Measurements from ENCODE around the gene JAK3.

The JAK3 gene

DNA sequence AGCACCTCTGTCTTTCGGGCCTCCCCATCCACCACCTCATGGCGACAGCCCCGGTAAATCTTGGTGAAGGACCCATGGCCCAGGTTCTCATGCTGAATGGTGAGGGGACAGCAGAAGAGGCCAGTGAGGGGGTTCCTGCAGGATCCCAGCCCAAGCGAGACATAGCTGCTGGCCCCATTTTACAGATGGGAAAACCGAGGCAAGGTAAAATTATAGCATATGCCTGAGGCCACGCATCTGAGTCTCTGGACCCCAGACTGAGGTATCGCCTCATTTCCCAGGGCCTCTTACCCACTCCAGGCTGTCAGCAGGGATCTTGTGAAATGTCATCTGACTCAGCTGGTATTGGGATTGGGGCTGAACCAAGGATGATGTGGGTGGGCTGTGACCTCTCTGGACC is 9.8 kb downstream of the JAK3 start:
- DNase-seq, result no peak

DNA sequence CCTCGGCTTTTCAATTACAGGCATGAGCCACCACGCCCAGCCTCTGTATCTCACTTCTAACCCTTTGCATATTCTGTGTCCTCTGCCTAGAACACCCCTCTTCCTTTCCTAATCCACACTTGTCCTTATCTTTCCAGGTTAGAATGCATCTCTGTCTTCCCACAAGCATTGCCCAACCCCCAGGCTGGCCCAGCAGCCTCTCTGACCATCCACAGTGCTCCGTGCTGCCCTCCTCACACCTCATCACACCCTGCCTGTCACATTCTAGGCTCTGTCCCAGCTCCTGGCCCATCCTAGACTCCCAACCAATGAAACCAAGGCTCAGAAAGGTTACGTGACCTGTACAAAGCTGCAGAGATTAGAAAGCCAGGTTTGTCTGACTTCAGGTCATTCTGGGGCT is 11.3 kb downstream of the JAK3 start:
- DNase-seq, result no peak

GRCh38 chr19:17835182-17836006 is 12.4 kb downstream of the JAK3 start:
- DNase-seq, result no peak

DNA sequence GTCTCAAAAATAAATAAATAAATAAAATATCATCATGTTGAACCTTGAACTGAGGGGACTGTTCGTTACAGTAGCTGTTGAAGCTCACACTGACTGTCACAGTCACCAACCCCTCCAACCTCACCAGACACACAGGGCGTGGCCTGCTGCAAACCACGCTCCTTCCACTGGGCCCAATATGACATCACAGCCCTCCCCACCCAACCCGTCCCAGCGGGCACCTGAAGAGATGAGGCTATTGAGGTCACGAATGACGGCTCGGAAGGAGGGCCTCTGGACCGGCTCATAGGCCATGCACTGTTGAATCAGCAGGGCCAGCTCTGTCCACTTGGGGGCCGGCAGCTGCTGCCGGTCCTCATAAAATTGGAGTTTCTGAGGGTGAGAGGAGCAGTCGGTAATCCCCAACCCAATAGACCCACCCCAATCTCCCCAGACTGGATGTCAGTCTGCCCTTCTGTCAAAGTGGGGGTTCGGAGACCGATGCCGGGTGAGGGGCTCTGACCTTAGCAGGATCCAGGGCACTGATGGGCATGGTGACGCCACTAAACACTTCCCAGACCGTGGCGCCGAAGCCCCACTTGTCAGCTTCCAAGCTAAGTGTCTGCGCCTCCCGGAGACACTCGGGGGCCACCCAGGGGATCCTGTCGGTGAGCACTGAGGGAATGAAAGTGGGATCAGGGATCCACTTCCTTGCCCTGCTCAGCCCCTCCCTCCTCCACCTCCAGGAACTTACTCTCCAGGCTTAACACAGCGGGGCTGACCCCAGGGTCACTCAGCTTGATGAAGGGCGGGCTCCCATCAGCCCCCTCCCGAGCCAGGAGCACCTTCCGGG is 13.2 kb downstream of the JAK3 start:
- no peak for DNase-seq

DNA sequence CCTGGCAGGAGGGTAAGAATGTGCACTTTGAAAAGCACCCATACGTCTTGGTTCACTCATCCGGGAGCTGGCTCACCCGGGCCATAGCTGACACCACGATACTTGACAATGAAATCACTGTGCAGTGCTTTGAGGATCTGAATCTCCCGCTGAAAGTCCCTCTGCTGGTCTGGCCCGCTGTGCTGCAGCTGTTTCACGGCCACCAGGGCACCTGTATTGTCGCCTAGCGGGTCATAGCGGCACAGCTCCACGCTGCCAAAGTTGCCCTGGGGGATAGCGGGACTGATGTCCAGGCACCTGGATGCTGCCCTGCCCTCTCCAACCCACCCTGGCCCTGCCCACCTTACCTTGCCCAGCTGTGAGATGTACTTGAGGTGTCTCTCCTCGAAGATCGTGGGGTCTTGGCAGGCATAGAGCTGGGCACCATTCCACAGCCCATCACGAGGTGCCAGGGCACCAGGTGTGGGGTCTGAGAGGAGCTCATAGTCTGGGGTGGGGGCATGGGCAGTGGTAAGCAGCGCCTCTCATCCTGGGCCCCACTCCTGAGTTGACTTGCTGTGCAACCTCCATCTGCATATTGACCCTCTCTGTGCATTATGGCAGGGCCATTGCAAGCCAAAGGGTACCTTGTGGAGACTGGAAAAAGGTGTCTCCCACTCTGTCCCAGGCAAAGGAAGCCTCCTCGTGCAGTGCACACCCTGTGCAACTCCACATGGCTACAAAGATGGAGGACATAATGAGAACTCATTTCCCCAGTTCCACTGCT is 15.2 kb downstream of the JAK3 start:
- DNase-seq, result no peak

DNA sequence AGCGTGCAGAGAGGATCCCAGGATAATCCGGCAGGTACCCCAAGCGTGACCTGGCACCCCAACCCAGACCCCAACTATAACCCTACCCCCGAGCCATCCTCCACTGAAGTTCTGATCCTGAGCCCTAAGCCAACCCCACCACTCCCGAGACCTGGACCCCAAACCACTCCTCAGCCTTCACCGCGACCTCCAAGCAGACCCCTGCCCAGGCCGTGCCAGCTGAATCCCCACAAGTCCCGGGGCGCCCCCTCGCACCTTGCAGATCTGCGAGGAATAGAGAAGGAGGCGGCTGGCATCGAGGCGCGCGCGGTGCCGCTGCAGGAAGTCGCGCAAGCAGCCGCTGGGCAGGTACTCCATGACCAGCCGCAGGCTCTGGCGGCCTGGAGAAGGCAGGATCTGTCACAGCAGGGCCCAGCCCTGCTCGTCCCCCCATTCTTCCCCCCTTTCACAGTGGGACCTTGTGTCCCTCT is 16.3 kb downstream of the JAK3 start:
- no peak for DNase-seq

DNA sequence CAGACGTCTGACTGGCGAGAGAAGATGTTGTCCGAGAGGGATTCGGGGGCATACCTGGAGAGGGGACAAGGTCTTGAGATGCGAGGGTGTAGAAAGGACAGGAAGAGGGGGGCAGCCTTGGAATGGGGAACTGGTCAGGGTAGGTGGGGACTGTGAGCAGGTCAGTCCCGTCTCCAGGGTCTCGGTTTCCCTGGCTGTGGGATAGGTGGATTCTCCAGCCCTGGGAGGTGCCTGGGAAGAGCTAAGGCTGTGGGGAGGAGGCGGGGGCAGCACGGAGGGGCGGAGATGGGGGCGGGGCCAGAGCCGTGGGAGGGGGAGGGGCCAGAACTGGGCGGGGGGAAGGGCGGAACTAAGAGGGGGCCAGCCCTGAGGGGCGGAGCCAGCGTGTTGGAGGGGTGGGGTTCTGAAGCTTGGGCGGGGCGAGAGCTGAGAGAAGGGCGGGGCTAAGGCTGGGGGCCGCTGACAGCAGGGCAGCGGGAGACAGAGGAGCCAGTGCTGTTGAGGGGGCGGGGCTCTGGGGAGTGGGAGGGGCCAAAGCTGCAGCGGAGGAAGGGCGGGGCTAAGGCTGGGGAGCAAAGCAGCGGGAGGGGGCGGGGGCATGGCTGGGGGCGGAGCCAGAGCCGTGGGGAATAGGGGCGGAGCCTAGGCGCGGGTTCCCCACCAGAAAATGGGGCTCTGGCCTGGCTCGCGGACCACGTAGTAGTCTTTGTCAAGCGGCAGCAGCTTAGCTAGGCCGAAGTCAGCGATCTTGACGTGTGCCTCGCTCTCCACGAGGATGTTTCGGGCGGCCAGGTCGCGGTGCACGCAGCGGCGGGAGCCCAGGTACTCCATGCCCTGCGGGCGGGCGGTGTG is 17.0 kb downstream of the JAK3 start:
- DNase-seq, result peak; percentile 85

GRCh38 chr19:17829855-17830566 is 17.8 kb downstream of the JAK3 start:
- DNase-seq, result peak; percentile 60

GRCh38 chr19:17826508-17827056 is 21.2 kb downstream of the JAK3 start:
- DNase-seq, result no peak

- no peak for DNase-seq
Measured at GRCh38 chr19:17824339-17824738, 23.4 kb downstream of the JAK3 start.

DNA sequence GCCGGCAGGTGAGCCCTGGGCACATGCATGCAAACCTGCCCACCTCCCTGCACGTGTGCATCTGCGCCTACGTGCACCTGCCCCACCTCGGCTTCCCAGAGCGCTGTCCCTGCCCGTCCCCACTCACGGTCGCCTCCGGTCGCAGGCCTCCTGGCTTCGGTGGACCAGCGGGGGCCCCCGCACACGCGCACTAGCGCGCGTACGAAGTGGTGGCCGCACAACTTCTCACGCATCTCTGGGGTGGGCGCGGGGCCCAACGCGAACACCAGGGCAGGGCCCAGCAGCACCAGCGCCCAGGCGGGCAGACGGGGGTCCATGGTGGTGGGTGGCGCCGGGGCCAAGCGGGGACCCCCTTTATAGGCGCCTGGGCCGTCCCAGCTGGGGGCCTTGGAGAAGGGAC is 26.6 kb downstream of the JAK3 start, which contains the start of gene INSL3:
TSS of gene INSL3 (minus strand) at position 330 of the 400 bp plus-strand sequence. CDS start at position 317, 13 bp downstream.
- DNase-seq, result no peak

- no peak for DNase-seq
Measured at GRCh38 chr19:17817668-17818363, 30.0 kb downstream of the JAK3 start.

- no peak for DNase-seq
Measured at GRCh38 chr19:17812099-17812498, 35.7 kb downstream of the JAK3 start.

GRCh38 chr19:17811681-17812080 is 36.1 kb downstream of the JAK3 start:
- DNase-seq, result no peak

GRCh38 chr19:17811103-17811502 is 36.7 kb downstream of the JAK3 start:
- no peak for DNase-seq

GRCh38 chr19:17807731-17808316 is 40.0 kb downstream of the JAK3 start:
- no peak for DNase-seq

DNA sequence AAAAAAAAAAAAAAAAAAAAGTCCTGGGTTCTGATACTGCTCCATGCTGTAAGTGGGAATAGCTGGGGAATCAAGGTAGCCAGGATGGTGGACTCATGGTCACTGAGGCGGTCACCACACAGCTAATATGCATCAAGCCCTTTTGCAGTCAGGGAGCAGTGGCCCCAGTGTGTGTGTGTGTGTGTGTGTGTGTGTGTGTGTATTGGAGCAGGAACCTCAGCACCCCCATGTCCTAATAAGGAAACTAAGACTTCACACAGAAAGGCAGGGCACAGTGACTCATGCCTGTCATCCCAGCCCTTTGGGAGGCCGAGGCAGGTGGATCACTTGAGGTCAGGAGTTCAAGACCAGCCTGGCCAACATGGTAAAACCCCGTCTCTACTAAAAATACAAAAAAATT is 40.8 kb downstream of the JAK3 start:
- no peak for DNase-seq

GRCh38 chr19:17805427-17805826 is 42.4 kb downstream of the JAK3 start:
- no peak for DNase-seq

DNA sequence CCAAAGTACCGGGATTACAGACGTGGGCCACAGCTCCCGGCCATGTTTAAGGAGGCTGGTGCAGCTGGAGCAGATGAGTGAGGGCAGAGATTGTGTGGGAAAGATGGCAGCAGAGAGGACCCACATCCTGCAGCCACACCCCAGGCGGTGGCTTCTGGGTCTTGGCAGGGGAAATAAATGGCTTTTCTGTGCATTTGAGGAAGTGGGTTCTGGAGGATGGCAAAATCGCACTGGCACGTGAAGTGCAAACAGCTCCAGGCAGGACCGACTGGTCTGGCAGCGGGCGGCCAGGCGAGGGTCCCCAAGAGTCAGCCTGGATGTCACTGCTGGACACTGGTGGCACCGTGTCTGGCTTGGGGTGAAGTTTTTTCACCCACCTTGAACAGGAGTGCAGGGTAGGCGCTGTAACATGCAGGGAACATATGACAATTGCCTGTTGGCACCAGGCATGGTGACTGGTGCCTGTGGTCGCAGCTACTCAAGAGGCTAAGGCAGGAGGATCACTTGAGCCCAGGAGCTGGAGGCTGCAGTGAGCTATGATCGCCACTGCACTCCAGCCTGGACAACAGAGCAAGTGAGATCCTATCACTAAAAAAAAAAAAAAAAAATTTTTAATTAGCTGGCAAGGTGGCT is 44.4 kb downstream of the JAK3 start:
- no peak for DNase-seq
